ENCODE data around the gene TMEM59. TPM values are rescaled to one million over a fixed set of nuclear protein-coding genes. Genes with fewer than 3 reads are reported as not detected.
"Not testable (repeated sequence)": the region's sequence is repeated elsewhere in the genome, so short reads cannot be mapped to it uniquely, and the experiment has no call there.

Gene TMEM59
- total RNA-seq, 2 experiments from 2014 or later, result 99.3 to 120 TPM

- H3K4me3 Mint-ChIP-seq, result no peak overlapping the region
- H3K27ac Mint-ChIP-seq, result no peak overlapping the region
- ATAC-seq, result no peak
- DNase-seq, result no peak
- intact Hi-C loops (cut with DNase I, micrococcal nuclease), result no loop called here
- no peaks in the 10 kb centered on the region for H3K27me3 Mint-ChIP-seq
- no peaks in the 10 kb centered on the region for H3K9me3 Mint-ChIP-seq (ENCODE audit: low read depth)
- ChIA-PET CTCF (no interaction called here), POLR2A (no interaction called here)
- H3K4me1 Mint-ChIP-seq, result no peaks in the 10 kb centered on the region
- H3K36me3 Mint-ChIP-seq (ENCODE audit: low read depth), result no peaks in the 10 kb centered on the region
Measured at GRCh38 chr1:54010415-54011117, 42.4 kb downstream of the TMEM59 start.

GRCh38 chr1:54009406-54009805 is 43.6 kb downstream of the TMEM59 start:
- H3K9me3 Mint-ChIP-seq (ENCODE audit: low read depth), result no peaks in the 10 kb centered on the region

GRCh38 chr1:54008876-54009275 is 44.1 kb downstream of the TMEM59 start:
- ChIA-PET POLR2A (no interaction called here), CTCF (no interaction called here)
- no peaks in the 10 kb centered on the region for H3K36me3 Mint-ChIP-seq (ENCODE audit: low read depth)
- H3K27me3 Mint-ChIP-seq, result no peaks in the 10 kb centered on the region
- no peak overlapping the region for H3K4me3 Mint-ChIP-seq
- DNase-seq, result no peak
- intact Hi-C loops (cut with DNase I, micrococcal nuclease), result no loop called here
- no peaks in the 10 kb centered on the region for H3K4me1 Mint-ChIP-seq
- H3K9me3 Mint-ChIP-seq (ENCODE audit: low read depth), result no peaks in the 10 kb centered on the region
- no peak for ATAC-seq
- H3K27ac Mint-ChIP-seq, result no peak overlapping the region

More at GRCh38 chr1:54009406-54009805, 43.6 kb downstream of the TMEM59 start:
- no peak overlapping the region for H3K4me3 Mint-ChIP-seq
- no peaks in the 10 kb centered on the region for H3K4me1 Mint-ChIP-seq
- DNase-seq (no peak), ATAC-seq (no peak)
- POLR2A ChIA-PET, result no interaction called here
- no peaks in the 10 kb centered on the region for H3K36me3 Mint-ChIP-seq (ENCODE audit: low read depth)
- CTCF ChIA-PET, result no interaction called here
- intact Hi-C loops (cut with DNase I, micrococcal nuclease), result no loop called here
- no peak overlapping the region for H3K27ac Mint-ChIP-seq
- no peaks in the 10 kb centered on the region for H3K27me3 Mint-ChIP-seq

- no peaks in the 10 kb centered on the region for H3K9me3 Mint-ChIP-seq (ENCODE audit: low read depth)
- DNase-seq, result no peak
- intact Hi-C loops (cut with DNase I, micrococcal nuclease), result no loop called here
- H3K27ac Mint-ChIP-seq, result no peak overlapping the region
- no peaks in the 10 kb centered on the region for H3K4me1 Mint-ChIP-seq
- H3K36me3 Mint-ChIP-seq (ENCODE audit: low read depth), result no peaks in the 10 kb centered on the region
- ATAC-seq, result no peak
- ChIA-PET CTCF (interaction anchor here (0.6 kb wide), 1 partner anchor 196 kb away, joined by 3 read pairs; no protein-coding TSS in a partner anchor), POLR2A (no interaction called here)
- H3K4me3 Mint-ChIP-seq, result no peak overlapping the region
- H3K27me3 Mint-ChIP-seq, result no peaks in the 10 kb centered on the region
Measured at GRCh38 chr1:54007613-54008012, 45.4 kb downstream of the TMEM59 start.

- DNase-seq (no peak), ATAC-seq (no peak)
- Mint-ChIP-seq H3K27me3 (no peaks in the 10 kb centered on the region), H3K27ac (no peak overlapping the region), H3K4me1 (no peaks in the 10 kb centered on the region), H3K4me3 (no peak overlapping the region), H3K9me3 (ENCODE audit: low read depth) (no peaks in the 10 kb centered on the region), H3K36me3 (ENCODE audit: low read depth) (no peaks in the 10 kb centered on the region)
- POLR2A ChIA-PET, result interaction anchor here (0.7 kb wide), 1 partner anchor 27 kb away, joined by 3 read pairs; no protein-coding TSS in a partner anchor
- CTCF ChIA-PET, result no interaction called here
- intact Hi-C loops (cut with DNase I, micrococcal nuclease), result no loop called here
Measured at GRCh38 chr1:54006508-54006907, 46.5 kb downstream of the TMEM59 start.

GRCh38 chr1:54004481-54005049 is 48.4 kb downstream of the TMEM59 start:
- Mint-ChIP-seq H3K36me3 (ENCODE audit: low read depth) (no peaks in the 10 kb centered on the region), H3K9me3 (ENCODE audit: low read depth) (no peaks in the 10 kb centered on the region), H3K4me3 (no peak overlapping the region), H3K27ac (no peak overlapping the region), H3K4me1 (no peaks in the 10 kb centered on the region), H3K27me3 (no peaks in the 10 kb centered on the region)
- intact Hi-C loops (cut with DNase I, micrococcal nuclease), result no loop called here
- ATAC-seq (no peak), DNase-seq (no peak)
- ChIA-PET POLR2A (no interaction called here), CTCF (interaction anchor here (0.6 to 0.8 kb wide), 2 partner anchors 12 to 128 kb away, joined by 3 read pairs; no protein-coding TSS in a partner anchor)

- H3K36me3 Mint-ChIP-seq (ENCODE audit: low read depth); H3K27ac Mint-ChIP-seq; DNase-seq; intact Hi-C loops (cut with DNase I, micrococcal nuclease); H3K27me3 Mint-ChIP-seq; ATAC-seq; H3K9me3 Mint-ChIP-seq (ENCODE audit: low read depth); H3K4me1 Mint-ChIP-seq; H3K4me3 Mint-ChIP-seq; POLR2A ChIA-PET: not testable (repeated sequence)
- CTCF ChIA-PET, result interaction anchor here (0.6 to 1.0 kb wide), 3 partner anchors 9 to 606 kb away, joined by 3 read pairs; no protein-coding TSS in a partner anchor
Measured at GRCh38 chr1:54003750-54004480, 49.1 kb downstream of the TMEM59 start.

GRCh38 chr1:54003249-54003646 is 49.8 kb downstream of the TMEM59 start:
- no peak for ATAC-seq
- Mint-ChIP-seq H3K27me3 (no peaks in the 10 kb centered on the region), H3K36me3 (ENCODE audit: low read depth) (no peaks in the 10 kb centered on the region), H3K4me1 (no peaks in the 10 kb centered on the region), H3K9me3 (ENCODE audit: low read depth) (no peaks in the 10 kb centered on the region), H3K4me3 (no peak overlapping the region), H3K27ac (no peak overlapping the region)
- POLR2A ChIA-PET, result interaction anchor here (1.1 kb wide), 1 partner anchor 64 kb away, joined by 4 read pairs; no protein-coding TSS in a partner anchor
- CTCF ChIA-PET, result interaction anchor here (0.6 to 1.0 kb wide), 2 partner anchors 9 to 606 kb away, joined by 3 read pairs; no protein-coding TSS in a partner anchor
- no peak for DNase-seq
- intact Hi-C loops (cut with DNase I, micrococcal nuclease), result no loop called here

GRCh38 chr1:54002544-54003248 is 50.3 kb downstream of the TMEM59 start:
- Mint-ChIP-seq H3K4me1 (no peaks in the 10 kb centered on the region), H3K27ac (no peak overlapping the region), H3K9me3 (ENCODE audit: low read depth) (no peaks in the 10 kb centered on the region), H3K36me3 (ENCODE audit: low read depth) (no peaks in the 10 kb centered on the region), H3K27me3 (no peaks in the 10 kb centered on the region), H3K4me3 (no peak overlapping the region)
- CTCF ChIA-PET, result interaction anchor here (0.6 to 1.0 kb wide), 2 partner anchors 10 to 605 kb away, joined by 3 read pairs; no protein-coding TSS in a partner anchor
- no peak for ATAC-seq
- intact Hi-C loops (cut with DNase I, micrococcal nuclease), result no loop called here
- DNase-seq, result no peak
- POLR2A ChIA-PET, result interaction anchor here (1.1 kb wide), 1 partner anchor 63 kb away, joined by 4 read pairs; no protein-coding TSS in a partner anchor

GRCh38 chr1:54001591-54001990 is 51.4 kb downstream of the TMEM59 start:
- H3K36me3 Mint-ChIP-seq (ENCODE audit: low read depth), result no peaks in the 10 kb centered on the region
- no peak overlapping the region for H3K4me3 Mint-ChIP-seq
- H3K27me3 Mint-ChIP-seq, result peaks cover under 1% of the 10 kb centered on the region
- POLR2A ChIA-PET, result no interaction called here
- H3K27ac Mint-ChIP-seq, result no peak overlapping the region
- intact Hi-C loops (cut with DNase I, micrococcal nuclease), result no loop called here
- no peak for DNase-seq
- CTCF ChIA-PET, result no interaction called here
- H3K4me1 Mint-ChIP-seq, result no peaks in the 10 kb centered on the region
- ATAC-seq, result no peak
- H3K9me3 Mint-ChIP-seq (ENCODE audit: low read depth), result no peaks in the 10 kb centered on the region

- Mint-ChIP-seq H3K4me1 (no peaks in the 10 kb centered on the region), H3K4me3 (no peak overlapping the region), H3K9me3 (ENCODE audit: low read depth) (no peaks in the 10 kb centered on the region), H3K27ac (no peak overlapping the region), H3K27me3 (peaks cover 1% of the 10 kb centered on the region), H3K36me3 (ENCODE audit: low read depth) (no peaks in the 10 kb centered on the region)
- ATAC-seq, result no peak
- intact Hi-C loops (cut with DNase I, micrococcal nuclease), result no loop called here
- no peak for DNase-seq
- ChIA-PET CTCF (no interaction called here), POLR2A (no interaction called here)
Measured at GRCh38 chr1:53999920-54000319, 53.1 kb downstream of the TMEM59 start.

Data from activated CD4-positive, alpha-beta T cell treated with anti-CD3 and anti-CD28 coated beads for 36 hours (primary cell).